Measurements from ENCODE around the gene GPS1. TPM values are rescaled to one million over a fixed set of nuclear protein-coding genes. Genes with fewer than 3 reads are reported as not detected.

GPS1 gene
- polyA plus RNA-seq, 1 experiment = 131 TPM

GRCh38 chr17:82006468-82007227 lies 45.0 kb upstream of the GPS1 start:
- Histone ChIP-seq H3K4me3 (ENCODE audit: low read depth, low read length) (no peak overlapping the region), H3K36me3 (ENCODE audit: control insufficient read depth, insufficient read depth, low read length) (peaks cover 2% of the 10 kb centered on the region; the same call in 1 of the 2 replicates), H3K27me3 (ENCODE audit: control insufficient read depth, insufficient read depth, low read length) (no peaks in the 10 kb centered on the region)
- DNase-seq (ENCODE audit: low read depth) = no peak
- no peak for TF ChIP-seq CTCF (IDR thresholded peaks at IDR 0.05; ENCODE audit: insufficient read depth, low read depth, low read length)
- POLR2A ChIA-PET = no interaction called here
- CTCF ChIA-PET = no interaction called here

GRCh38 chr17:82007228-82007494 lies 44.5 kb upstream of the GPS1 start:
- TF ChIP-seq CTCF (IDR thresholded peaks at IDR 0.05; ENCODE audit: insufficient read depth, low read depth, low read length) = no peak
- ChIA-PET POLR2A (no interaction called here), CTCF (no interaction called here)
- H3K36me3 ChIP-seq (ENCODE audit: control insufficient read depth, insufficient read depth, low read length) = peaks cover 2% of the 10 kb centered on the region; the same call in 1 of the 2 replicates
- no peak overlapping the region for H3K4me3 ChIP-seq (ENCODE audit: low read depth, low read length)
- no peaks in the 10 kb centered on the region for H3K27me3 ChIP-seq (ENCODE audit: control insufficient read depth, insufficient read depth, low read length)
- DNase-seq (ENCODE audit: low read depth) = no peak

DNA sequence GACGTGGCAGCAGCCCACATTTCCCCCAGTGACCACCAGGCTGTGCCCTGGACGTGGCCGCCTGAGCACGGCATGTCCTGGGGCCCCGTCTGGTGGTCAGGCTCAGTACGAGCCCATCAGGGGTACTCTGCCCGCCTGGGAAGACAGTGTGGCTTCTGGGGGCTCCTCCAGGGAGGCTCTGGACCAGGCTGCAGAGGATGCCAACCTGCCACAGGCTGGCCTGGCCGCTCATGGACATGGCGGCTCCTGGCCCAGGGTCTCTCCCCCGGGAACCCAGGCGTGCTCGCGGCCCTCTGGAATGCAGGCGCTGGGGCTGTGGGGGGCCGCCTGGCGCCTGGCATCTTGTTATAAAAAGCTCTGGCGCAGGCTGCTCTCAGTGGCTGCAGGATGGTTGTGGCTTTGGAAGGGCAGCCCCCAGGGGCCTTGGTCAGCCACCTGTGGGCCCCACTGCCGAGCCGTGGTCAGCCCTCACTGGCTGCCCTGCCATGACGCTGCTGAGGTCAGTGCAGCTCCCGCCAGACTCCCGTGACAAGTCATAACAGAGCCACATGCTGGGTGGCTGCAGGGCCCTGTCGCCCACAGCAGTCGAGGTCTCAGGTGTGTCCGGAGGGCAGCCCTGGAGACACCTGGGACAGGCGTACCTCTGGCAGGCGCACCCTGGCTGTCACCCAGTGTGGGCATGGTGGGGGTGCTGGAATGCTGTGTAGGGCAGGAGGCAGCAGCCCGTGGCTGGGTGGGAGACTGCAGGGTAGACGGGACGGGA lies 44.0 kb upstream of the GPS1 start:
- no peak for TF ChIP-seq CTCF (IDR thresholded peaks at IDR 0.05; ENCODE audit: insufficient read depth, low read depth, low read length)
- ChIA-PET CTCF (interaction anchor here (0.5 to 1.4 kb wide), 2 partner anchors 12 to 17 kb away, joined by 3 to 4 read pairs; no protein-coding TSS in a partner anchor), POLR2A (no interaction called here)
- H3K4me3 ChIP-seq (ENCODE audit: low read depth, low read length) = no peak overlapping the region
- DNase-seq (ENCODE audit: low read depth) = no peak
- H3K36me3 ChIP-seq (ENCODE audit: control insufficient read depth, insufficient read depth, low read length) = peaks cover 2% of the 10 kb centered on the region; the same call in 1 of the 2 replicates
- no peaks in the 10 kb centered on the region for H3K27me3 ChIP-seq (ENCODE audit: control insufficient read depth, insufficient read depth, low read length)

GRCh38 chr17:82008258-82008940 lies 43.3 kb upstream of the GPS1 start:
- TF ChIP-seq CTCF (IDR thresholded peaks at IDR 0.05; ENCODE audit: insufficient read depth, low read depth, low read length) = no peak
- ChIA-PET POLR2A (interaction anchor here (0.5 kb wide), 1 partner anchor 15 kb away, joined by 4 read pairs; the partner anchor contains the start of genes CENPX and LRRC45), CTCF (interaction anchor here (0.5 to 2.1 kb wide), 3 partner anchors 12 to 48 kb away, joined by 3 to 12 read pairs (median 4); partner anchors contain the start of gene NOTUM)

More at GRCh38 chr17:82008258-82008940, 43.3 kb upstream of the GPS1 start:
- Histone ChIP-seq H3K4me3 (ENCODE audit: low read depth, low read length) (no peak overlapping the region), H3K27me3 (ENCODE audit: control insufficient read depth, insufficient read depth, low read length) (no peaks in the 10 kb centered on the region), H3K36me3 (ENCODE audit: control insufficient read depth, insufficient read depth, low read length) (peaks cover 2% of the 10 kb centered on the region; the same call in 1 of the 2 replicates)
- DNase-seq (ENCODE audit: low read depth) = no peak

Data from BJ (cell line).